ENCODE data around the gene MAP3K4.

MAP3K4 gene

GRCh38 chr6:161151660-161152526, 160.3 kb downstream of the MAP3K4 start:
- Mint-ChIP-seq H3K27ac (no peak overlapping the region), H3K4me3 (no peak overlapping the region)
- DNase-seq: no peak

GRCh38 chr6:161152527-161152862, 160.9 kb downstream of the MAP3K4 start:
- Mint-ChIP-seq H3K4me3 (no peak overlapping the region), H3K9me3 (peaks cover under 1% of the 10 kb centered on the region), H3K27ac (no peak overlapping the region), H3K4me1 (ENCODE audit: low read depth) (no peaks in the 10 kb centered on the region), H3K27me3 (no peaks in the 10 kb centered on the region), H3K36me3 (ENCODE audit: low read depth) (peaks cover 22% of the 10 kb centered on the region)
- DNase-seq: no peak

More at GRCh38 chr6:161151660-161152526, 160.3 kb downstream of the MAP3K4 start:
- peaks cover 19% of the 10 kb centered on the region for H3K36me3 Mint-ChIP-seq (ENCODE audit: low read depth)
- no peaks in the 10 kb centered on the region for H3K27me3 Mint-ChIP-seq
- H3K4me1 Mint-ChIP-seq (ENCODE audit: low read depth): no peaks in the 10 kb centered on the region
- no peaks in the 10 kb centered on the region for H3K9me3 Mint-ChIP-seq

GRCh38 chr6:161152907-161153662, 161.5 kb downstream of the MAP3K4 start:
- Mint-ChIP-seq H3K4me1 (ENCODE audit: low read depth) (no peaks in the 10 kb centered on the region), H3K36me3 (ENCODE audit: low read depth) (peaks cover 22% of the 10 kb centered on the region), H3K27me3 (no peaks in the 10 kb centered on the region), H3K27ac (no peak overlapping the region), H3K4me3 (no peak overlapping the region), H3K9me3 (peaks cover 6% of the 10 kb centered on the region)
- no peak for DNase-seq

GRCh38 chr6:161153725-161154124, 162.2 kb downstream of the MAP3K4 start:
- Mint-ChIP-seq H3K4me1 (ENCODE audit: low read depth) (no peaks in the 10 kb centered on the region), H3K9me3 (peaks cover 8% of the 10 kb centered on the region), H3K36me3 (ENCODE audit: low read depth) (peaks cover 24% of the 10 kb centered on the region), H3K27ac (no peak overlapping the region), H3K4me3 (no peak overlapping the region), H3K27me3 (no peaks in the 10 kb centered on the region)
- DNase-seq: no peak

- Mint-ChIP-seq H3K4me3 (no peak overlapping the region), H3K27me3 (no peaks in the 10 kb centered on the region), H3K9me3 (peaks cover 8% of the 10 kb centered on the region), H3K4me1 (ENCODE audit: low read depth) (no peaks in the 10 kb centered on the region), H3K27ac (no peak overlapping the region), H3K36me3 (ENCODE audit: low read depth) (peaks cover 22% of the 10 kb centered on the region)
- no peak for DNase-seq
These were observed 163.3 kb downstream of the MAP3K4 start for GRCh38 chr6:161154796-161155335.

GRCh38 chr6:161161121-161161520, 169.6 kb downstream of the MAP3K4 start:
- H3K27me3 Mint-ChIP-seq: no peaks in the 10 kb centered on the region
- H3K4me3 Mint-ChIP-seq: no peak overlapping the region
- peaks cover 8% of the 10 kb centered on the region for H3K9me3 Mint-ChIP-seq
- H3K36me3 Mint-ChIP-seq (ENCODE audit: low read depth): peaks cover 53% of the 10 kb centered on the region
- H3K27ac Mint-ChIP-seq: no peak overlapping the region
- DNase-seq: no peak
- H3K4me1 Mint-ChIP-seq (ENCODE audit: low read depth): no peaks in the 10 kb centered on the region

- Mint-ChIP-seq H3K27me3 (no peaks in the 10 kb centered on the region), H3K4me3 (no peak overlapping the region), H3K27ac (no peak overlapping the region), H3K4me1 (ENCODE audit: low read depth) (no peaks in the 10 kb centered on the region), H3K9me3 (peaks cover 8% of the 10 kb centered on the region), H3K36me3 (ENCODE audit: low read depth) (peaks cover 52% of the 10 kb centered on the region)
- no peak for DNase-seq
These were observed 170.5 kb downstream of the MAP3K4 start for GRCh38 chr6:161161889-161162624.

GRCh38 chr6:161162722-161163121, 171.2 kb downstream of the MAP3K4 start:
- Mint-ChIP-seq H3K4me3 (no peak overlapping the region), H3K27ac (no peak overlapping the region), H3K9me3 (peaks cover 6% of the 10 kb centered on the region), H3K27me3 (no peaks in the 10 kb centered on the region), H3K36me3 (ENCODE audit: low read depth) (peaks cover 50% of the 10 kb centered on the region), H3K4me1 (ENCODE audit: low read depth) (no peaks in the 10 kb centered on the region)
- DNase-seq: no peak

- DNase-seq: no peak
- H3K4me1 Mint-ChIP-seq (ENCODE audit: low read depth): no peaks in the 10 kb centered on the region
- H3K27me3 Mint-ChIP-seq: no peaks in the 10 kb centered on the region
- H3K9me3 Mint-ChIP-seq: no peaks in the 10 kb centered on the region
- peaks cover 44% of the 10 kb centered on the region for H3K36me3 Mint-ChIP-seq (ENCODE audit: low read depth)
- H3K4me3 Mint-ChIP-seq: no peak overlapping the region
- H3K27ac Mint-ChIP-seq: no peak overlapping the region
These were observed 172.1 kb downstream of the MAP3K4 start for GRCh38 chr6:161163466-161164181.

- peaks cover 43% of the 10 kb centered on the region for H3K36me3 Mint-ChIP-seq (ENCODE audit: low read depth)
- H3K27ac Mint-ChIP-seq: no peak overlapping the region
- no peaks in the 10 kb centered on the region for H3K27me3 Mint-ChIP-seq
- no peaks in the 10 kb centered on the region for H3K9me3 Mint-ChIP-seq
- DNase-seq: no peak
- no peak overlapping the region for H3K4me3 Mint-ChIP-seq
- H3K4me1 Mint-ChIP-seq (ENCODE audit: low read depth): no peaks in the 10 kb centered on the region
These were observed 172.6 kb downstream of the MAP3K4 start for GRCh38 chr6:161164182-161164625.

GRCh38 chr6:161166176-161166575, 174.6 kb downstream of the MAP3K4 start:
- Mint-ChIP-seq H3K4me1 (ENCODE audit: low read depth) (no peaks in the 10 kb centered on the region), H3K4me3 (no peak overlapping the region), H3K27me3 (no peaks in the 10 kb centered on the region), H3K9me3 (no peaks in the 10 kb centered on the region), H3K27ac (no peak overlapping the region), H3K36me3 (ENCODE audit: low read depth) (peaks cover 37% of the 10 kb centered on the region)
- DNase-seq: no peak

- Mint-ChIP-seq H3K36me3 (ENCODE audit: low read depth) (peaks cover 36% of the 10 kb centered on the region), H3K4me3 (no peak overlapping the region), H3K4me1 (ENCODE audit: low read depth) (no peaks in the 10 kb centered on the region), H3K27ac (no peak overlapping the region), H3K9me3 (no peaks in the 10 kb centered on the region), H3K27me3 (no peaks in the 10 kb centered on the region)
- no peak for DNase-seq
These were observed 175.1 kb downstream of the MAP3K4 start for GRCh38 chr6:161166677-161167076.
